Thoracic aorta (tissue), 2 donors: Measurements from ENCODE around the gene PCYT1B. TPM values are rescaled to one million over a fixed set of nuclear protein-coding genes. Genes with fewer than 3 reads are reported as not detected.
A peak's percentile ranks its signal among the peaks of the same experiment; 100 is the strongest.

Experiments
- ATAC-seq: fragments of 150-250 bp; one replicate; pipeline ENCODE4 v1.8.0; 2017; ENCODE audit warnings: low read depth; ENCODE audit not compliant: insufficient number of reproducible peaks, low FRiP score
- DNase-seq: peaks from one replicate; pipeline ENCODE4 v3.0.0-alpha.2; 2020; ENCODE audit warnings: low spot score
- H3K27ac ChIP-seq, 2 donors: fragments of 200-600 bp; sonication (generic); 1 replicate in 1 of 2; 2 replicates in 1 of 2; pipeline ENCODE4 v1.5.1; 2016; ENCODE audit warnings: mild to moderate bottlenecking in 2 of 2, moderate library complexity in 2 of 2
- H3K27me3 ChIP-seq: fragments of 200-600 bp; sonication (generic); replicated peaks from 2 replicates; pipeline ENCODE4 v1.6.0; 2016; ENCODE audit warnings: mild to moderate bottlenecking; ENCODE audit not compliant: insufficient read depth
- H3K36me3 ChIP-seq: fragments of 200-600 bp; sonication (generic); one replicate; pipeline ENCODE4 v1.5.1; 2016
- H3K4me1 ChIP-seq, 2 donors: fragments of 200-600 bp; sonication (generic); 1 replicate in 1 of 2; 2 replicates in 1 of 2; pipeline versions ENCODE4 v1.5.1 to v1.6.0; 2016; ENCODE audit warnings: low read depth in 2 of 2, mild to moderate bottlenecking in 1 of 2; ENCODE audit not compliant: control insufficient read depth in 1 of 2
- H3K4me3 ChIP-seq: fragments of 200-600 bp; sonication (generic); 2 replicates; pipeline ENCODE4 v1.5.1; 2016; ENCODE audit warnings: mild to moderate bottlenecking
- H3K9me3 ChIP-seq: fragments of 200-600 bp; sonication (generic); 2 replicates; pipeline ENCODE4 v1.5.1; 2016
- CTCF ChIP-seq: fragments of 200-600 bp; sonication (generic); IDR thresholded peaks from one replicate; pipeline ENCODE4 v1.5.1; 2019; ENCODE audit warnings: antibody characterized with exemption
- total RNA-seq, 2 donors: library from RNA; depleted of rRNA; stranded (reverse); fragments of >200 nt; gene quantifications; one replicate each; pipeline versions ENCODE4 v1.1.0 to v1.2.3, GENCODE V29; 2016

Gene PCYT1B
- total RNA-seq: under 1 TPM; under 0.01 to 0.63 TPM

- Histone ChIP-seq H3K9me3 (no peaks in the 10 kb centered on the region), H3K4me1 (no peaks in the 10 kb centered on the region), H3K27ac (no peak within 1 kb of the TSS), H3K4me3 (peak within 1 kb of the TSS; percentile 67), H3K36me3 (no peaks in the 10 kb centered on the region), H3K27me3 (no peaks in the 10 kb centered on the region)
- no peak for TF ChIP-seq CTCF
- DNase-seq (peak; percentile 9), ATAC-seq (no peak)
Observed at GRCh38 chrX:24647257-24648058, at the start of gene PCYT1B. Gene PCYT1B, minus strand, starts transcription at chrX:24647347. Its CDS starts 242 bp downstream, at chrX:24647105.

GRCh38 chrX:24696294-24696693 lies 49.1 kb upstream of the PCYT1B start:
- Histone ChIP-seq H3K4me1 (no peaks in the 10 kb centered on the region), H3K9me3 (no peaks in the 10 kb centered on the region), H3K36me3 (no peaks in the 10 kb centered on the region), H3K4me3 (no peak overlapping the region), H3K27ac (no peak overlapping the region), H3K27me3 (no peaks in the 10 kb centered on the region)
- ATAC-seq (no peak), DNase-seq (no peak)
- no peak for TF ChIP-seq CTCF

- ATAC-seq: no peak
- no peaks in the 10 kb centered on the region for H3K9me3 ChIP-seq
Observed at GRCh38 chrX:24694825-24695224, 47.7 kb upstream of the PCYT1B start.

GRCh38 chrX:24693453-24694202 lies 46.5 kb upstream of the PCYT1B start, which contains the start of gene POLA1:
Gene POLA1, plus strand, starts transcription at chrX:24693918. Its CDS starts 44 bp downstream, at chrX:24693962.
- Histone ChIP-seq H3K9me3 (no peaks in the 10 kb centered on the region), H3K4me3 (peak within 1 kb of the TSS; percentile 83), H3K27me3 (no peaks in the 10 kb centered on the region), H3K27ac (peak within 1 kb of the TSS; percentile 69 to 75), H3K4me1 (no peaks in the 10 kb centered on the region), H3K36me3 (no peaks in the 10 kb centered on the region)
- peak; percentile 96 for ATAC-seq
- peak; percentile 66 for DNase-seq
- no peak for TF ChIP-seq CTCF

More at GRCh38 chrX:24694825-24695224, 47.7 kb upstream of the PCYT1B start:
- Histone ChIP-seq H3K27ac (no peak overlapping the region), H3K36me3 (no peaks in the 10 kb centered on the region), H3K27me3 (no peaks in the 10 kb centered on the region), H3K4me1 (no peaks in the 10 kb centered on the region), H3K4me3 (peak overlapping the region; percentile 83)
- no peak for DNase-seq
- no peak for TF ChIP-seq CTCF

GRCh38 chrX:24692305-24692704 lies 45.2 kb upstream of the PCYT1B start:
- no peaks in the 10 kb centered on the region for H3K9me3 ChIP-seq
- H3K4me3 ChIP-seq: no peak overlapping the region
- no peaks in the 10 kb centered on the region for H3K4me1 ChIP-seq
- H3K27me3 ChIP-seq: no peaks in the 10 kb centered on the region
- TF ChIP-seq CTCF: no peak
- DNase-seq: no peak
- H3K36me3 ChIP-seq: no peaks in the 10 kb centered on the region
- H3K27ac ChIP-seq: no peak overlapping the region
- no peak for ATAC-seq
